ENCODE results near the gene NME5. TPM values are rescaled to one million over a fixed set of nuclear protein-coding genes. Genes with fewer than 3 reads are reported as not detected.
A peak's percentile ranks its signal among the peaks of the same experiment; 100 is the strongest.

Gene NME5
- total and polyA plus RNA-seq, 2 of the 13 experiments (the other 11 are each of a cell fraction or from before 2014, with no cell fraction given): 0.18 TPM; not detected in 1

GRCh38 chr5:138078006-138078643, 61.1 kb downstream of the NME5 start (continued):
- TF ChIP-seq, protein P1, sequence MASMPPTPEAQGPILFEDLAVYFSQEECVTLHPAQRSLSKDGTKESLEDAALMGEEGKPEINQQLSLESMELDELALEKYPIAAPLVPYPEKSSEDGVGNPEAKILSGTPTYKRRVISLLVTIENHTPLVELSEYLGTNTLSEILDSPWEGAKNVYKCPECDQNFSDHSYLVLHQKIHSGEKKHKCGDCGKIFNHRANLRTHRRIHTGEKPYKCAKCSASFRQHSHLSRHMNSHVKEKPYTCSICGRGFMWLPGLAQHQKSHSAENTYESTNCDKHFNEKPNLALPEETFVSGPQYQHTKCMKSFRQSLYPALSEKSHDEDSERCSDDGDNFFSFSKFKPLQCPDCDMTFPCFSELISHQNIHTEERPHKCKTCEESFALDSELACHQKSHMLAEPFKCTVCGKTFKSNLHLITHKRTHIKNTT (CRISPR knock-in tag; IDR thresholded peaks at IDR 0.05): no peak
- TF ChIP-seq PPARG (CRISPR knock-in tag; conservative IDR thresholded peaks at IDR 0.05): no peak

DNA sequence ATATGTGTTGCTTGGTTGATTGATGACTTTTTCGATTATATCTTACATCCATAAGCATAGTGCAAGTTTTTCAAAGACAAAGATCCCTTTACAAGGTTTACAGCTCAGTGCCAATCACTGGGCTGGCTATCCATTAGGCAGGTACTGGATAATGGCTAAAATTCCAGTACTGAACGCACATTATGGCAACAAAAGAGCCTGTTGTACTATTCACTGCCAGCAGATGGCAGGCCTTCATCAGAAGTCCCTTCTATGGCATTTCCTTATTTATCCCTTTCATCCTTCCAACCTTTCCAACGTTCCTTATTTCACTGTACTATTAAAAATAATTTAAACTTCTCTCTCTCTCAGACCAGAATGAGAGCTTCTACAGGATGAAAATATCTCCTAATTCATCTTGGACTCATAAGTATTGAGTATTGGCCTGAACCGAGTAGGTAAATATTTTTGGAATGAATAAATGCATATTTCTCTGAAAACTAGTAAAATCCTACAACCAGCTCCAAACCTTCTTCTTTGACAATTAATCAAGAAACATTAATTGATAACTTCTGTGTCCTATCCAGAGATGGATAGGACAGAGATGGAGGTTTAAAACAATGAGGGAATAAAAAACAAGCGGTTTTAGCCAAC, 62.0 kb downstream of the NME5 start:
- H3K27ac ChIP-seq (ENCODE audit: extremely low read length, insufficient read depth, low read length): no peak overlapping the region
- H3K4me3 ChIP-seq (replicated peaks in 1 of 3; ENCODE audit: insufficient read depth in 1 of 3, low read depth in 2 of 3, low read length in 3 of 3): no peak overlapping the region
- ATAC-seq (peak; percentile 71), FAIRE-seq (peak; percentile 36), DNase-seq (ENCODE audit: low spot score) (peak; percentile 61)
- H3K79me2 ChIP-seq (ENCODE audit: insufficient read depth, low read length): no peaks in the 10 kb centered on the region
- in situ Hi-C loops (cut with HindIII; ENCODE audit: extremely low pct_ligation_motif_present, low pct_unique_long_range_greater_than_20kb) (loop anchor here (5.0 kb wide), 1 partner anchor 50 kb away; no protein-coding TSS in a partner anchor), intact Hi-C loops (cut with micrococcal nuclease; ENCODE audit: unreplicated experiment) (loop anchor here (1.0 kb wide), 1 partner anchor 56 kb away; no protein-coding TSS in a partner anchor)
- H3K4me1 ChIP-seq (ENCODE audit: insufficient read depth, low read length): peaks cover 12% of the 10 kb centered on the region
- no peak overlapping the region for H3K9ac ChIP-seq (ENCODE audit: insufficient read depth, low read depth, low read length)
- no peaks in the 10 kb centered on the region for H3K9me3 ChIP-seq (ENCODE audit: low read length)
- no peak overlapping the region for H2AFZ ChIP-seq (ENCODE audit: low read length)
- ChIA-PET CTCF (ENCODE audit: low intra/inter-chr PET ratio, low total read pairs) (interaction anchor here (0.6 to 5.2 kb wide), 4 partner anchors 9 to 206 kb away, joined by 4 to 69 read pairs (median 7); no protein-coding TSS in a partner anchor), POLR2A (no interaction called here)
- no TSS peak for BruUV-seq (replicated peaks)
- H3K27me3 ChIP-seq (ENCODE audit: control insufficient read depth in 1 of 2, insufficient read depth in 2 of 2, low read length in 2 of 2): no peaks in the 10 kb centered on the region; a peak in 1 of 5 replicates
- no peak overlapping the region for H3K4me2 ChIP-seq (ENCODE audit: low read depth, low read length)
- no peaks in the 10 kb centered on the region for H3K36me3 ChIP-seq (replicated peaks in 1 of 2; ENCODE audit: control insufficient read depth in 1 of 2, insufficient read depth in 2 of 2, low read length in 2 of 2)
- 31% methylated on average over 5 of the region's 5 CpGs for WGBS (ENCODE audit: low lambda C conversion rate)
- H4K20me1 ChIP-seq (ENCODE audit: insufficient read depth, low read length): no peaks in the 10 kb centered on the region
- TF ChIP-seq TEAD3 (CRISPR knock-in tag; optimal IDR thresholded peaks at IDR 0.05; ENCODE audit: borderline replicate concordance) (peak; percentile 28), NR2F6 (IDR thresholded peaks at IDR 0.05) (no peak), NR2F6 (CRISPR knock-in tag; IDR thresholded peaks at IDR 0.05) (no peak), ARID3A (IDR thresholded peaks at IDR 0.05; ENCODE audit: low read depth, low read length) (0 out of 2 replicates have a peak, but pooled peaks have one; percentile 25), ZSCAN22 (CRISPR knock-in tag; IDR thresholded peaks at IDR 0.05) (no peak), SAP130 (CRISPR knock-in tag; IDR thresholded peaks at IDR 0.05; ENCODE audit: low read depth) (0 out of 2 replicates have a peak, but pooled peaks have one; percentile 18), ZNF558 (CRISPR knock-in tag; IDR thresholded peaks at IDR 0.05; ENCODE audit: borderline replicate concordance) (no peak), RAD21 (CRISPR knock-in tag; IDR thresholded peaks at IDR 0.05) (peak; percentile 75), MIXL1 (CRISPR knock-in tag; IDR thresholded peaks at IDR 0.05) (0 out of 2 replicates have a peak, but pooled peaks have one; percentile 20), FOXA3 (CRISPR knock-in tag; IDR thresholded peaks at IDR 0.05) (peak; percentile 21; the same call in 1 of the 2 replicates), AHDC1 (CRISPR knock-in tag; IDR thresholded peaks at IDR 0.05; ENCODE audit: borderline replicate concordance) (no peak), SMC3 (IDR thresholded peaks at IDR 0.05; ENCODE audit: low read length) (peak; percentile 98), TOE1 (CRISPR knock-in tag; IDR thresholded peaks at IDR 0.05) (0 out of 2 replicates have a peak, but pooled peaks have one; percentile 46)
